Inferior parietal cortex (tissue), 1 donor: ENCODE measurements around the gene HOXA5.

Experiments
- DNase-seq: peaks from one replicate; pipeline ENCODE4 v3.0.0-alpha.2; 2016; ENCODE audit errors: extremely low spot score

The HOXA5 gene

GRCh38 chr7:27143023-27143949, at the start of gene HOXA5:
Gene HOXA5, minus strand, starts transcription at chr7:27143681. Its CDS starts 74 bp downstream, at chr7:27143607.
- DNase-seq = no peak

- no peak for DNase-seq
These were observed 49.3 kb upstream of the HOXA5 start for GRCh38 chr7:27192546-27193334.

- no peak for DNase-seq
These were observed 48.5 kb upstream of the HOXA5 start for GRCh38 chr7:27191833-27192545.

GRCh38 chr7:27191161-27191731, 47.8 kb upstream of the HOXA5 start:
- DNase-seq = no peak

- no peak for DNase-seq
These were observed 46.7 kb upstream of the HOXA5 start for GRCh38 chr7:27189997-27190748.

GRCh38 chr7:27189295-27189996, 46.0 kb upstream of the HOXA5 start:
- no peak for DNase-seq

GRCh38 chr7:27188386-27189294, 45.2 kb upstream of the HOXA5 start:
- no peak for DNase-seq

- no peak for DNase-seq
These were observed 44.2 kb upstream of the HOXA5 start for GRCh38 chr7:27187475-27188385.

- no peak for DNase-seq
These were observed 43.4 kb upstream of the HOXA5 start for GRCh38 chr7:27186668-27187474.

- DNase-seq = no peak
These were observed 42.6 kb upstream of the HOXA5 start for GRCh38 chr7:27185854-27186667.

- DNase-seq = no peak
These were observed 41.8 kb upstream of the HOXA5 start, which contains the start of gene HOXA11 for GRCh38 chr7:27185013-27185853. Gene HOXA11, minus strand, starts transcription at chr7:27185232. Its CDS starts 88 bp downstream, at chr7:27185144.

- DNase-seq = no peak
These were observed 41.0 kb upstream of the HOXA5 start for GRCh38 chr7:27184337-27185012.

GRCh38 chr7:27183682-27184336, 40.3 kb upstream of the HOXA5 start:
- DNase-seq = no peak
